Neural cell (in vitro differentiated cells): ENCODE data around the gene ALDH1A1. TPM values are rescaled to one million over a fixed set of nuclear protein-coding genes. Genes with fewer than 3 reads are reported as not detected.

Source experiments
- H2AFZ ChIP-seq: fragments of 200-600, 300-800 bp; sonication (generic), shearing (Covaris generic); 2 replicates; pipeline ENCODE4 v1.6.0; 2014; ENCODE audit warnings: low read depth, mild to moderate bottlenecking, antibody characterized with exemption, low read length, moderate library complexity
- H3F3A ChIP-seq: fragments of 200-600 bp; shearing (Covaris generic); 2 replicates; pipeline ENCODE4 v1.6.1; 2016; ENCODE audit warnings: mild to moderate bottlenecking, moderate library complexity, mixed read lengths, antibody characterized with exemption, low read length; ENCODE audit not compliant: insufficient read depth, poor library complexity, severe bottlenecking
- H3K27ac ChIP-seq: fragments of 200-600, 300-800 bp; sonication (generic), shearing (Covaris generic); 2 replicates; pipeline ENCODE4 v1.5.1; 2014; ENCODE audit warnings: mild to moderate bottlenecking, low read length, moderate library complexity
- H3K27me3 ChIP-seq: fragments of 300-800, 200-600 bp; sonication (generic), shearing (Covaris generic); 2 replicates; pipeline ENCODE4 v1.6.0; 2014; ENCODE audit warnings: mild to moderate bottlenecking, low read depth, low read length, moderate library complexity; ENCODE audit not compliant: insufficient read depth
- H3K36me3 ChIP-seq: fragments of 300-800, 200-600 bp; sonication (generic), shearing (Covaris generic); 2 replicates; pipeline ENCODE4 v1.5.1; 2014; ENCODE audit warnings: mild to moderate bottlenecking, antibody characterized with exemption, low read length, moderate library complexity; ENCODE audit not compliant: insufficient read depth
- H3K4me2 ChIP-seq: fragments of 300-800, 200-600 bp; sonication (generic), shearing (Covaris generic); 2 replicates; pipeline ENCODE4 v1.6.0; 2014; ENCODE audit warnings: mild to moderate bottlenecking, low read length
- H3K4me3 ChIP-seq: fragments of 300-800, 200-600 bp; sonication (generic), shearing (Covaris generic); 2 replicates; pipeline ENCODE4 v1.5.1; 2014; ENCODE audit warnings: mild to moderate bottlenecking, low read length, moderate library complexity
- H3K79me2 ChIP-seq: fragments of 200-600 bp; shearing (Covaris generic); replicated peaks from 2 replicates; pipeline ENCODE4 v1.6.0; 2014; ENCODE audit warnings: mild to moderate bottlenecking, low read length, moderate library complexity; ENCODE audit not compliant: insufficient read depth
- H3K9ac ChIP-seq: fragments of 300-800, 200-600 bp; sonication (generic), shearing (Covaris generic); 2 replicates; pipeline ENCODE4 v1.6.1; 2016; ENCODE audit warnings: mild to moderate bottlenecking, low read length, mixed read lengths
- H3K9me2 ChIP-seq: fragments of 200-600 bp; shearing (Covaris generic); 2 replicates; pipeline ENCODE4 v1.6.1; 2016; ENCODE audit warnings: mild to moderate bottlenecking, low read length, mixed read lengths; ENCODE audit not compliant: insufficient read depth
- H3K9me3 ChIP-seq: fragments of 200-600, 300-800 bp; sonication (generic), shearing (Covaris generic); 2 replicates; pipeline ENCODE4 v1.6.1; 2016; ENCODE audit warnings: mild to moderate bottlenecking, mixed run types, low read length, moderate library complexity, mixed read lengths
- H4K20me1 ChIP-seq: fragments of 200-600 bp; shearing (Covaris generic); 2 replicates; pipeline ENCODE4 v1.6.1; 2016; ENCODE audit warnings: mild to moderate bottlenecking, mixed run types; ENCODE audit not compliant: insufficient read depth
- EP300 ChIP-seq: fragments of 450-650 bp; conservative IDR thresholded peaks from 2 replicates; pipeline ENCODE4 v1.6.1; 2014; ENCODE audit warnings: antibody characterized with exemption, mild to moderate bottlenecking, moderate library complexity; ENCODE audit not compliant: poor library complexity, severe bottlenecking
- EZH2 ChIP-seq: fragments of 200-600, 300-800 bp; shearing (Covaris generic), sonication (generic); IDR thresholded peaks from 2 replicates; pipeline ENCODE4 v1.6.1; 2014; ENCODE audit warnings: antibody characterized with exemption, low read length, borderline replicate concordance, mild to moderate bottlenecking; ENCODE audit not compliant: insufficient read depth, poor library complexity, severe bottlenecking
- MXI1 ChIP-seq: fragments of 450-650 bp; conservative IDR thresholded peaks from 2 replicates; pipeline ENCODE4 v1.6.1; 2014; ENCODE audit warnings: antibody characterized with exemption, mild to moderate bottlenecking; ENCODE audit not compliant: poor library complexity, severe bottlenecking
- POLR2AphosphoS5 ChIP-seq: IDR thresholded peaks from 2 replicates; pipeline ENCODE4 v1.6.1; 2012
- RAD21 ChIP-seq: fragments of 450-650 bp; conservative IDR thresholded peaks from 2 replicates; pipeline ENCODE4 v1.6.1; 2014; ENCODE audit warnings: antibody characterized with exemption, mild to moderate bottlenecking, moderate library complexity
- SMC3 ChIP-seq: fragments of 450-650 bp; conservative IDR thresholded peaks from 2 replicates; pipeline ENCODE4 v1.6.1; 2014; ENCODE audit warnings: antibody characterized with exemption, mild to moderate bottlenecking, moderate library complexity; ENCODE audit not compliant: poor library complexity
- TAF1 ChIP-seq: IDR thresholded peaks from 2 replicates; pipeline ENCODE4 v1.6.1; 2012; ENCODE audit warnings: low read depth
- polyA plus RNA-seq: library from polyadenylated mRNA; depleted of rRNA; stranded (reverse); fragments of >200 nt; gene quantifications from 2 replicates; pipeline ENCODE4 v1.2.3, GENCODE V29; 2014
- TF ChIP-seq, protein P1 (sequence below): fragments of 450-650 bp; IDR thresholded peaks from 2 replicates; pipeline ENCODE4 v1.5.1; 2014; ENCODE audit warnings: antibody characterized with exemption, mild to moderate bottlenecking, moderate library complexity; ENCODE audit not compliant: poor library complexity, severe bottlenecking
- TF ChIP-seq, protein P2 (sequence below): IDR thresholded peaks from 2 replicates; pipeline ENCODE4 v1.6.1; 2012; ENCODE audit warnings: borderline replicate concordance

ALDH1A1 gene
- polyA plus RNA-seq, 1 donor from 2014 or later, result not detected

DNA sequence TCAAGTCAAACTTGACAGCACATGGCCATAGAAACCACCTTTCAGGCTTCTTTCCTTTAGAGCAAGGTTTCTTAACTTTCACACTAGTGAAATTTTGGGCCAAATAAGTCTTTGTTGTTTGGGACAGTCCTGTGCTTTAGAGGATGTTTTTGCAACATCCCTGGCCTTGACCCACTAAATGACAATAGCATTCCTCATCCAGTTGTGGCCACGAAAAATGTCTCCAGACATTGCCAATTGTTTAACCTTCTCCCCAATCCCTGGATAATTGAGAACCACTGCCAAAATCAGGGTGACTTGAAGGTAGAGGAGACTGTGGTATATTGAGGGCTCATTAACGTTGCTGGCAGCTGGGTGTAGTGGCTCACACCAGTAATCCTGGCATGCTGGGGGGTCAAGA is 72.0 kb downstream of the ALDH1A1 start:
- Histone ChIP-seq H3K9ac (no peak overlapping the region), H3K9me2 (no peaks in the 10 kb centered on the region), H3K79me2 (no peaks in the 10 kb centered on the region)

DNA sequence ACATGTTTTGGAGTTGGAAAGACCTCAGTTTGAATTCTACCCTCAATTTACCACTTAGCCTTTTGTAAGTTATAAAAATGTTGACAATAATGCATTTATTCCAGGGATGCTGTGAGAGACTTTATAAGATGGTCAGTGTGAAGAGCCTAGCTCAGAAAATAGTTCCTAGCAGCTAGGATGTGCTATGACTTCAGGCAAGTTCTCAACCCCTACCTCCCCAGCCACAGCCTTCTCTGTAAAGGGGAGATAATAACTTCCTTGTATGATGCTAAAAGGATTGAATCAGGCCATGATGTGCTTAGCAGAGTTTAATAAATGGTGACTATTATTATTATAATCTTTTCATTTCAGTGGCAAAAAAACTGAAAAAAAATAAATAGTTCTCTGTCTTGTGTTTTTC is 77.6 kb downstream of the ALDH1A1 start:
- Histone ChIP-seq H2AFZ (no peak overlapping the region), H3F3A (no peaks in the 10 kb centered on the region), H3K9me2 (no peaks in the 10 kb centered on the region), H3K27ac (no peak overlapping the region), H3K4me2 (no peak overlapping the region), H3K4me3 (no peak overlapping the region), H3K36me3 (no peaks in the 10 kb centered on the region), H3K9me3 (no peaks in the 10 kb centered on the region), H3K9ac (no peak overlapping the region), H3K79me2 (no peaks in the 10 kb centered on the region), H4K20me1 (no peaks in the 10 kb centered on the region), H3K27me3 (no peaks in the 10 kb centered on the region)
- TF ChIP-seq EP300, result no peak
- TF ChIP-seq, protein P1, sequence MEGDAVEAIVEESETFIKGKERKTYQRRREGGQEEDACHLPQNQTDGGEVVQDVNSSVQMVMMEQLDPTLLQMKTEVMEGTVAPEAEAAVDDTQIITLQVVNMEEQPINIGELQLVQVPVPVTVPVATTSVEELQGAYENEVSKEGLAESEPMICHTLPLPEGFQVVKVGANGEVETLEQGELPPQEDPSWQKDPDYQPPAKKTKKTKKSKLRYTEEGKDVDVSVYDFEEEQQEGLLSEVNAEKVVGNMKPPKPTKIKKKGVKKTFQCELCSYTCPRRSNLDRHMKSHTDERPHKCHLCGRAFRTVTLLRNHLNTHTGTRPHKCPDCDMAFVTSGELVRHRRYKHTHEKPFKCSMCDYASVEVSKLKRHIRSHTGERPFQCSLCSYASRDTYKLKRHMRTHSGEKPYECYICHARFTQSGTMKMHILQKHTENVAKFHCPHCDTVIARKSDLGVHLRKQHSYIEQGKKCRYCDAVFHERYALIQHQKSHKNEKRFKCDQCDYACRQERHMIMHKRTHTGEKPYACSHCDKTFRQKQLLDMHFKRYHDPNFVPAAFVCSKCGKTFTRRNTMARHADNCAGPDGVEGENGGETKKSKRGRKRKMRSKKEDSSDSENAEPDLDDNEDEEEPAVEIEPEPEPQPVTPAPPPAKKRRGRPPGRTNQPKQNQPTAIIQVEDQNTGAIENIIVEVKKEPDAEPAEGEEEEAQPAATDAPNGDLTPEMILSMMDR, result no peak
- no peak for TF ChIP-seq MXI1
- TF ChIP-seq EZH2, result no peak
- TF ChIP-seq POLR2AphosphoS5, result no peak
- TF ChIP-seq TAF1, result no peak
- TF ChIP-seq, protein P2, sequence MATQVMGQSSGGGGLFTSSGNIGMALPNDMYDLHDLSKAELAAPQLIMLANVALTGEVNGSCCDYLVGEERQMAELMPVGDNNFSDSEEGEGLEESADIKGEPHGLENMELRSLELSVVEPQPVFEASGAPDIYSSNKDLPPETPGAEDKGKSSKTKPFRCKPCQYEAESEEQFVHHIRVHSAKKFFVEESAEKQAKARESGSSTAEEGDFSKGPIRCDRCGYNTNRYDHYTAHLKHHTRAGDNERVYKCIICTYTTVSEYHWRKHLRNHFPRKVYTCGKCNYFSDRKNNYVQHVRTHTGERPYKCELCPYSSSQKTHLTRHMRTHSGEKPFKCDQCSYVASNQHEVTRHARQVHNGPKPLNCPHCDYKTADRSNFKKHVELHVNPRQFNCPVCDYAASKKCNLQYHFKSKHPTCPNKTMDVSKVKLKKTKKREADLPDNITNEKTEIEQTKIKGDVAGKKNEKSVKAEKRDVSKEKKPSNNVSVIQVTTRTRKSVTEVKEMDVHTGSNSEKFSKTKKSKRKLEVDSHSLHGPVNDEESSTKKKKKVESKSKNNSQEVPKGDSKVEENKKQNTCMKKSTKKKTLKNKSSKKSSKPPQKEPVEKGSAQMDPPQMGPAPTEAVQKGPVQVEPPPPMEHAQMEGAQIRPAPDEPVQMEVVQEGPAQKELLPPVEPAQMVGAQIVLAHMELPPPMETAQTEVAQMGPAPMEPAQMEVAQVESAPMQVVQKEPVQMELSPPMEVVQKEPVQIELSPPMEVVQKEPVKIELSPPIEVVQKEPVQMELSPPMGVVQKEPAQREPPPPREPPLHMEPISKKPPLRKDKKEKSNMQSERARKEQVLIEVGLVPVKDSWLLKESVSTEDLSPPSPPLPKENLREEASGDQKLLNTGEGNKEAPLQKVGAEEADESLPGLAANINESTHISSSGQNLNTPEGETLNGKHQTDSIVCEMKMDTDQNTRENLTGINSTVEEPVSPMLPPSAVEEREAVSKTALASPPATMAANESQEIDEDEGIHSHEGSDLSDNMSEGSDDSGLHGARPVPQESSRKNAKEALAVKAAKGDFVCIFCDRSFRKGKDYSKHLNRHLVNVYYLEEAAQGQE, result no peak
- no peak for TF ChIP-seq SMC3
- TF ChIP-seq RAD21, result no peak

More for the DNA sequence above, 72.0 kb downstream of the ALDH1A1 start:
- Histone ChIP-seq H3K27me3 (no peaks in the 10 kb centered on the region), H2AFZ (no peak overlapping the region), H3K4me3 (no peak overlapping the region), H3K36me3 (no peaks in the 10 kb centered on the region), H3K9me3 (no peaks in the 10 kb centered on the region), H3K27ac (no peak overlapping the region), H4K20me1 (no peaks in the 10 kb centered on the region), H3F3A (no peaks in the 10 kb centered on the region), H3K4me2 (no peak overlapping the region)
- no peak for TF ChIP-seq MXI1
- TF ChIP-seq, protein P1, result no peak
- TF ChIP-seq TAF1, result no peak
- no peak for TF ChIP-seq SMC3
- no peak for TF ChIP-seq POLR2AphosphoS5
- TF ChIP-seq RAD21, result no peak
- no peak for TF ChIP-seq EP300
- TF ChIP-seq EZH2, result no peak
- TF ChIP-seq, protein P2, result no peak
